ENCODE results near the gene POU3F3.

POU3F3 gene

GRCh38 chr2:104859766-104860450, 6.0 kb downstream of the POU3F3 start:
- Histone ChIP-seq H3F3A (ENCODE audit: low read depth) (no peaks in the 10 kb centered on the region), H3K9me2 (replicated peaks; ENCODE audit: low read depth, low read length) (no peaks in the 10 kb centered on the region), H3K79me2 (ENCODE audit: insufficient read depth, low read length) (no peaks in the 10 kb centered on the region), H4K20me1 (ENCODE audit: insufficient read depth, low read length, poor library complexity, severe bottlenecking) (no peaks in the 10 kb centered on the region), H3K27me3 (ENCODE audit: insufficient read depth, low read length, poor library complexity, severe bottlenecking) (no peaks in the 10 kb centered on the region), H2AFZ (ENCODE audit: low read length) (no peak overlapping the region), H3K36me3 (ENCODE audit: insufficient read depth, low read length) (no peaks in the 10 kb centered on the region), H3K4me2 (ENCODE audit: low read depth, low read length, poor library complexity, severe bottlenecking) (no peak overlapping the region), H3K4me1 (ENCODE audit: insufficient read depth, low read length, poor library complexity, severe bottlenecking) (no peaks in the 10 kb centered on the region), H3K4me3 (ENCODE audit: low read length, poor library complexity, severe bottlenecking) (no peak overlapping the region), H3K9me3 (ENCODE audit: insufficient read depth, low read depth, low read length) (no peaks in the 10 kb centered on the region), H3K9ac (ENCODE audit: low read depth, low read length, poor library complexity, severe bottlenecking) (no peak overlapping the region)
- TF ChIP-seq EZH2phosphoT487 (IDR thresholded peaks at IDR 0.05; ENCODE audit: borderline replicate concordance) (no peak), CTCF (conservative IDR thresholded peaks at IDR 0.05; ENCODE audit: low read length) (no peak)

GRCh38 chr2:104860451-104860790, 6.5 kb downstream of the POU3F3 start:
- no peaks in the 10 kb centered on the region for H3K4me1 ChIP-seq (ENCODE audit: insufficient read depth, low read length, poor library complexity, severe bottlenecking)
- H3K9ac ChIP-seq (ENCODE audit: low read depth, low read length, poor library complexity, severe bottlenecking): no peak overlapping the region
- H4K20me1 ChIP-seq (ENCODE audit: insufficient read depth, low read length, poor library complexity, severe bottlenecking): no peaks in the 10 kb centered on the region
- no peaks in the 10 kb centered on the region for H3K9me3 ChIP-seq (ENCODE audit: insufficient read depth, low read depth, low read length)
- no peaks in the 10 kb centered on the region for H3F3A ChIP-seq (ENCODE audit: low read depth)
- H3K27me3 ChIP-seq (ENCODE audit: insufficient read depth, low read length, poor library complexity, severe bottlenecking): no peaks in the 10 kb centered on the region
- no peaks in the 10 kb centered on the region for H3K9me2 ChIP-seq (replicated peaks; ENCODE audit: low read depth, low read length)
- H3K4me2 ChIP-seq (ENCODE audit: low read depth, low read length, poor library complexity, severe bottlenecking): no peak overlapping the region
- H3K4me3 ChIP-seq (ENCODE audit: low read length, poor library complexity, severe bottlenecking): no peak overlapping the region
- no peak overlapping the region for H2AFZ ChIP-seq (ENCODE audit: low read length)
- H3K79me2 ChIP-seq (ENCODE audit: insufficient read depth, low read length): no peaks in the 10 kb centered on the region
- TF ChIP-seq CTCF (conservative IDR thresholded peaks at IDR 0.05; ENCODE audit: low read length): no peak
- no peak for TF ChIP-seq EZH2phosphoT487 (IDR thresholded peaks at IDR 0.05; ENCODE audit: borderline replicate concordance)
- H3K36me3 ChIP-seq (ENCODE audit: insufficient read depth, low read length): no peaks in the 10 kb centered on the region

GRCh38 chr2:104861351-104862057, 7.6 kb downstream of the POU3F3 start:
- no peak for TF ChIP-seq EZH2phosphoT487 (IDR thresholded peaks at IDR 0.05; ENCODE audit: borderline replicate concordance)
- no peak for TF ChIP-seq CTCF (conservative IDR thresholded peaks at IDR 0.05; ENCODE audit: low read length)
- no peaks in the 10 kb centered on the region for H3K36me3 ChIP-seq (ENCODE audit: insufficient read depth, low read length)
- no peaks in the 10 kb centered on the region for H3K9me2 ChIP-seq (replicated peaks; ENCODE audit: low read depth, low read length)
- no peaks in the 10 kb centered on the region for H3F3A ChIP-seq (ENCODE audit: low read depth)
- no peaks in the 10 kb centered on the region for H3K27me3 ChIP-seq (ENCODE audit: insufficient read depth, low read length, poor library complexity, severe bottlenecking)
- no peak overlapping the region for H3K9ac ChIP-seq (ENCODE audit: low read depth, low read length, poor library complexity, severe bottlenecking)
- H4K20me1 ChIP-seq (ENCODE audit: insufficient read depth, low read length, poor library complexity, severe bottlenecking): no peaks in the 10 kb centered on the region
- no peaks in the 10 kb centered on the region for H3K79me2 ChIP-seq (ENCODE audit: insufficient read depth, low read length)
- no peak overlapping the region for H3K4me3 ChIP-seq (ENCODE audit: low read length, poor library complexity, severe bottlenecking)
- no peak overlapping the region for H3K4me2 ChIP-seq (ENCODE audit: low read depth, low read length, poor library complexity, severe bottlenecking)
- H3K4me1 ChIP-seq (ENCODE audit: insufficient read depth, low read length, poor library complexity, severe bottlenecking): no peaks in the 10 kb centered on the region
- H3K9me3 ChIP-seq (ENCODE audit: insufficient read depth, low read depth, low read length): no peaks in the 10 kb centered on the region
- H2AFZ ChIP-seq (ENCODE audit: low read length): no peak overlapping the region
